Kidney epithelial cell (primary cell): ENCODE data around the gene CCN5. TPM values are rescaled to one million over a fixed set of nuclear protein-coding genes. Genes with fewer than 3 reads are reported as not detected.

Experiments used
- DNase-seq: peaks from one replicate; pipeline ENCODE4 v3.0.0-alpha.2; 2010; ENCODE audit warnings: low read depth
- H3K27me3 ChIP-seq: 2 replicates; pipeline ENCODE4 v1.6.0; 2011; ENCODE audit warnings: low read length; ENCODE audit not compliant: control insufficient read depth, insufficient read depth
- H3K36me3 ChIP-seq: 2 replicates; pipeline ENCODE4 v1.5.1; 2011; ENCODE audit warnings: low read length; ENCODE audit not compliant: control insufficient read depth, insufficient read depth
- H3K4me3 ChIP-seq: 2 replicates; pipeline ENCODE4 v1.5.1; 2011; ENCODE audit warnings: low read depth, mild to moderate bottlenecking, control low read depth, low read length
- total RNA-seq: library from RNA; depleted of rRNA; stranded (reverse); fragments of >200 nt; gene quantifications from 2 replicates; pipeline ENCODE4 v1.2.3, GENCODE V29; 2015
- TF ChIP-seq, protein P1 (sequence below): IDR thresholded peaks from 2 replicates; pipeline ENCODE4 v1.5.1; 2011; ENCODE audit warnings: mild to moderate bottlenecking, moderate library complexity, low read length, control low read depth, inconsistent platforms; ENCODE audit not compliant: insufficient read depth, poor library complexity, severe bottlenecking

Gene CCN5
- total RNA-seq, 1 donor from 2014 or later, result not detected

DNA sequence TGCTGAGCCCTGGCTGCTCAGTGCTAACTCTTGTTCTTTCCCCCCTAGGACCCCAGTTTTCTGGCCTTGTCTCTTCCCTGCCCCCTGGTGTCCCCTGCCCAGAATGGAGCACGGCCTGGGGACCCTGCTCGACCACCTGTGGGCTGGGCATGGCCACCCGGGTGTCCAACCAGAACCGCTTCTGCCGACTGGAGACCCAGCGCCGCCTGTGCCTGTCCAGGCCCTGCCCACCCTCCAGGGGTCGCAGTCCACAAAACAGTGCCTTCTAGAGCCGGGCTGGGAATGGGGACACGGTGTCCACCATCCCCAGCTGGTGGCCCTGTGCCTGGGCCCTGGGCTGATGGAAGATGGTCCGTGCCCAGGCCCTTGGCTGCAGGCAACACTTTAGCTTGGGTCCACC, 11.9 kb downstream of the CCN5 start:
- Histone ChIP-seq H3K27me3 (no peaks in the 10 kb centered on the region), H3K4me3 (no peak overlapping the region), H3K36me3 (no peaks in the 10 kb centered on the region)
- no peak for DNase-seq
- TF ChIP-seq, protein P1, sequence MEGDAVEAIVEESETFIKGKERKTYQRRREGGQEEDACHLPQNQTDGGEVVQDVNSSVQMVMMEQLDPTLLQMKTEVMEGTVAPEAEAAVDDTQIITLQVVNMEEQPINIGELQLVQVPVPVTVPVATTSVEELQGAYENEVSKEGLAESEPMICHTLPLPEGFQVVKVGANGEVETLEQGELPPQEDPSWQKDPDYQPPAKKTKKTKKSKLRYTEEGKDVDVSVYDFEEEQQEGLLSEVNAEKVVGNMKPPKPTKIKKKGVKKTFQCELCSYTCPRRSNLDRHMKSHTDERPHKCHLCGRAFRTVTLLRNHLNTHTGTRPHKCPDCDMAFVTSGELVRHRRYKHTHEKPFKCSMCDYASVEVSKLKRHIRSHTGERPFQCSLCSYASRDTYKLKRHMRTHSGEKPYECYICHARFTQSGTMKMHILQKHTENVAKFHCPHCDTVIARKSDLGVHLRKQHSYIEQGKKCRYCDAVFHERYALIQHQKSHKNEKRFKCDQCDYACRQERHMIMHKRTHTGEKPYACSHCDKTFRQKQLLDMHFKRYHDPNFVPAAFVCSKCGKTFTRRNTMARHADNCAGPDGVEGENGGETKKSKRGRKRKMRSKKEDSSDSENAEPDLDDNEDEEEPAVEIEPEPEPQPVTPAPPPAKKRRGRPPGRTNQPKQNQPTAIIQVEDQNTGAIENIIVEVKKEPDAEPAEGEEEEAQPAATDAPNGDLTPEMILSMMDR, result no peak

DNA sequence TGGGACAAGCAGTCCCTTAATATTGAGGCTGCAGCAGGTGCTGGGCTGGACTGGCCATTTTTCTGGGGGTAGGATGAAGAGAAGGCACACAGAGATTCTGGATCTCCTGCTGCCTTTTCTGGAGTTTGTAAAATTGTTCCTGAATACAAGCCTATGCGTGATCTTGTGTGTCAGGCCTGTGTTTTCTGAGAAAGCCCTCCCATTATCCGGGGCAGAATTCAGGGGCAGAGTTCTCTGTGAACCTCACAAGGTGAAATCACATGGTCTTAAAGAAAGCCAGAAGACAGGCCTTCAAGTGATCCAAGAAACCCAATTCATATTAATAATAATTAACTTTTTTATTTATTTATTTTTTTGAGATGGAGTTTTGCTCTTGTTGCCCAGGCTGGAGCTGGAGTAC, 12.5 kb downstream of the CCN5 start:
- Histone ChIP-seq H3K4me3 (no peak overlapping the region), H3K36me3 (no peaks in the 10 kb centered on the region), H3K27me3 (no peaks in the 10 kb centered on the region)
- no peak for DNase-seq
- TF ChIP-seq, protein P1, result no peak

DNA sequence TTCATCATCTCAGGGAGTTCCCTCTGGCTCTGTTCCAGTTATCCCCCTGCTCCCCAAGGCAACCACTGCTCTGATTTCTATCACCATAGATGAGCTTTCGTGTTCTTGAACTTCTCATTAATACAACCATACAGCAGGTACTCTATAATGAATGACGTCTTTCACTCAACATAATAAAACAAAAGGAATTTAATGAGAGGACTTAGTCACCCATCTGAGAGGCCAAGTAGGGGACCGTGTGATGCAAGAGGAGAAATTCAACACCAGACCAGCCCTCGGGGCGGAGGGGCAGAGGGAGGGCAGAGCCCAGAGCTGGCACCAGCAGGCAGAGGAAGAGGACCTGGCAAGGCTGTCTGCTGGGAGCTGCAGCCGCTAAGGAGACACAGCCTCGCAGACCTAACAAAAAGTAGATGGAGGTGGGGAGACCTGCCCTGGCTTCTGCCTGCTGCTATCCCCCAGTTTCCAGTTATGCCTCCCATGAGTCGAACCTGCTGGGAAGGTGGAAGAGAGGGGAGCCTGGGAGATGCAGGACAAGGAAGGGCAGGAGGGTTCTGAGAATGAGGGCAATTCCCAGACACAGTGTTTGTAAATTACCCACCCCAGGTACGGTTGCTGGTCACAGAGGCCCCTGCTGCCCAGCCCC, 13.8 kb downstream of the CCN5 start:
- TF ChIP-seq, protein P1, result no peak
- Histone ChIP-seq H3K4me3 (no peak overlapping the region), H3K27me3 (no peaks in the 10 kb centered on the region), H3K36me3 (no peaks in the 10 kb centered on the region)
- DNase-seq, result peak; percentile 89

DNA sequence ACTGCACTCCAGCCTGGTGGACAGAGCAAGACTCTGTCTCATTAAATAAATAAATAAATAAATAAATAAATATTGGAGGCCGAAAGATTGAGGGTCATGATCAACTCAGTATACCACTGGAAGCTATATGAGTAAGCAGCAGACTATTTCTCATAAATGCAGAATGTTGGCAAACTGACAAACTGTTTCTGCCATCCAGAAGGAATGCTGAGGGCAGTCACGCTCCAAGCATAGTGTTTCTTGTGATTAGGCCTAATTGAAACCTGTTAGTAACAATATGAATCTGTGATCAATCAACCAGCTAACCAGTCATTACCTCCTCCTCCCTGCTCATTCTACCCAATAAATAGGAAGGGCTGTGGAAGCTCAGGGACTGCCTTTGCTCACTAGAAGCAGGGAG, 15.3 kb downstream of the CCN5 start:
- Histone ChIP-seq H3K4me3 (no peak overlapping the region), H3K36me3 (no peaks in the 10 kb centered on the region), H3K27me3 (no peaks in the 10 kb centered on the region)
- TF ChIP-seq, protein P1, result no peak
- peak; percentile 87 for DNase-seq

DNA sequence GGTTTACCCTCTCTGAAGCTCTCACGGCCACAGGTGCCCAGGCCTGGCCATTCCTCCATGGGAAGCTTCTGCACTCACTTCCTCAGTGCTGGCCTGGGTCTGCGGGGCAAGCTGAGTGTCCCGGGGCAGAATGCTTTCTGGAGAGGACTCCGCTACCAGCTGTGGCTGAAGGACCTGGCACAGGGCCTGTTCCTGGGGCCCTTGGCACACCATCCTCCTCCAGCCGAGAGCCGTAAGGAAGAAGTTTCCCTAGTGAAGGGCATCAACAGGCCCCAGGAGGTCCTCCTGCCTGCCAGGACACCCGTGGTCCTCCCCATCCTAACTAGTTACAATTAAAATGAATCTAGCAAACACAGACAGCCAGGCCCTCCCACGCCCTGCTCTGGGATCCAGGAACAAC, 16.5 kb downstream of the CCN5 start:
- Histone ChIP-seq H3K4me3 (no peak overlapping the region), H3K27me3 (no peaks in the 10 kb centered on the region), H3K36me3 (no peaks in the 10 kb centered on the region)
- no peak for DNase-seq
- TF ChIP-seq, protein P1, result no peak

DNA sequence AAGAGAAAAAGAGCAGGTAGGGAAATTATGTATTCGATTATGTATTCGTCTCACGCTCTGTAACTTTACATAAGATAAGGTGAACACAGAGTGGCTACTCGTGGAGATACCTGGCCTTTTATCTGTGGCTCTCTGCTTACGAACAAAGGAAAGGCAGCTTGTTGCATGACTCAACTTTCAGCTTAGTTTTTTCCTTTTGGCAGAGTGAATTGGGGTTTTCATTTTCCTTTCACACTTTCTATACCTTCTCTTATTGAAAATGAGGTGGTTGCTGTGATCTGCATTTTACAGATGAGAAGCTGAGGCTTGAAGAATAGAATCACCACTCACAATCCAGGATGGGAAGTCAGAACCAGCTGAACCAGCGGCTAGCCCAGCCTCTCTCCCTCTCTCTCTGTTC, 17.2 kb downstream of the CCN5 start:
- no peak for DNase-seq
- Histone ChIP-seq H3K36me3 (no peaks in the 10 kb centered on the region), H3K4me3 (no peak overlapping the region), H3K27me3 (no peaks in the 10 kb centered on the region)
- TF ChIP-seq, protein P1, result no peak
